Mesenchymal stem cell (in vitro differentiated cells and primary cell): ENCODE data around the gene PRSS57. TPM values are rescaled to one million over a fixed set of nuclear protein-coding genes. Genes with fewer than 3 reads are reported as not detected.

Source experiments
- DNase-seq: peaks from one replicate; pipeline ENCODE4 v3.0.0-alpha.2; 2013
- H2AFZ ChIP-seq: one replicate; pipeline ENCODE4 v1.6.1; 2013; ENCODE audit warnings: low read depth, mild to moderate bottlenecking, control low read depth, inconsistent platforms, low read length, moderate library complexity
- H2AK5ac ChIP-seq: 2 replicates; pipeline ENCODE4 v1.6.1; 2013; ENCODE audit warnings: low read length, moderate library complexity, mild to moderate bottlenecking, inconsistent platforms; ENCODE audit not compliant: severe bottlenecking
- H2BK120ac ChIP-seq: one replicate; pipeline ENCODE4 v1.6.1; 2013; ENCODE audit warnings: low read depth, mild to moderate bottlenecking, inconsistent platforms, low read length, moderate library complexity
- H2BK12ac ChIP-seq, 2 experiments: one replicate each; pipeline ENCODE4 v1.6.1; 2013; ENCODE audit warnings: inconsistent platforms in 2 of 2, low read length in 2 of 2, mild to moderate bottlenecking in 2 of 2, moderate library complexity in 2 of 2, control low read depth in 1 of 2
- H2BK15ac ChIP-seq: one replicate; pipeline ENCODE4 v1.6.1; 2013; ENCODE audit warnings: mild to moderate bottlenecking, low read depth, inconsistent platforms; ENCODE audit not compliant: poor library complexity, severe bottlenecking
- H2BK5ac ChIP-seq: 2 replicates; pipeline ENCODE4 v1.6.1; 2013; ENCODE audit warnings: low read depth, mild to moderate bottlenecking, low read length, control low read depth, inconsistent platforms; ENCODE audit not compliant: poor library complexity, severe bottlenecking
- H3K14ac ChIP-seq, 2 experiments: one replicate each; pipeline ENCODE4 v1.6.1; 2013; ENCODE audit warnings: inconsistent platforms in 2 of 2, low read length in 2 of 2, control low read depth in 1 of 2, mild to moderate bottlenecking in 1 of 2, moderate library complexity in 1 of 2
- H3K18ac ChIP-seq, 2 experiments: one replicate each; pipeline ENCODE4 v1.6.1; 2013; ENCODE audit warnings: inconsistent platforms in 2 of 2, low read length in 2 of 2, control low read depth in 1 of 2, low read depth in 1 of 2, mild to moderate bottlenecking in 1 of 2
- H3K23ac ChIP-seq, 2 experiments: one replicate each; pipeline ENCODE4 v1.6.1; 2013; ENCODE audit warnings: inconsistent platforms in 2 of 2, low read length in 2 of 2, mild to moderate bottlenecking in 2 of 2, moderate library complexity in 2 of 2, control low read depth in 1 of 2
- H3K27ac ChIP-seq: 2 replicates; pipeline ENCODE4 v1.5.1; 2013; ENCODE audit warnings: mild to moderate bottlenecking, moderate library complexity, low read length, control low read depth, inconsistent platforms; ENCODE audit not compliant: poor library complexity, severe bottlenecking
- H3K27me3 ChIP-seq, 2 experiments: 2 replicates each; pipeline versions ENCODE4 v1.6.1 to v1.7.0; 2013; ENCODE audit warnings: low read length in 2 of 2, mild to moderate bottlenecking in 2 of 2, moderate library complexity in 2 of 2, control low read depth in 1 of 2, inconsistent platforms in 1 of 2; ENCODE audit not compliant: control insufficient read depth in 1 of 2, insufficient read depth in 1 of 2
- H3K36me3 ChIP-seq, 2 experiments: 2 replicates each; pipeline versions ENCODE4 v1.6.1 to v1.7.0; 2013; ENCODE audit warnings: low read length in 2 of 2, control low read depth in 1 of 2, inconsistent platforms in 1 of 2, low read depth in 1 of 2, mild to moderate bottlenecking in 1 of 2; ENCODE audit not compliant: insufficient read depth in 2 of 2, control insufficient read depth in 1 of 2
- H3K4ac ChIP-seq, 2 experiments: one replicate each; pipeline ENCODE4 v1.6.1; 2013; ENCODE audit warnings: inconsistent platforms in 2 of 2, low read length in 2 of 2, mild to moderate bottlenecking in 2 of 2, moderate library complexity in 2 of 2, control low read depth in 1 of 2, low read depth in 1 of 2
- H3K4me1 ChIP-seq: 2 replicates; pipeline ENCODE4 v1.6.1; 2013; ENCODE audit warnings: low read depth, low read length, control low read depth; ENCODE audit not compliant: control insufficient read depth, insufficient read depth
- H3K4me2 ChIP-seq: 2 replicates; pipeline ENCODE4 v1.6.1; 2013; ENCODE audit warnings: low read length, mild to moderate bottlenecking, inconsistent platforms; ENCODE audit not compliant: poor library complexity, severe bottlenecking
- H3K4me3 ChIP-seq, 2 experiments: 2 replicates each; pipeline versions ENCODE4 v1.5.1 to v1.7.0; 2013; ENCODE audit warnings: low read length in 2 of 2, mild to moderate bottlenecking in 2 of 2, control low read depth in 1 of 2, low read depth in 1 of 2; ENCODE audit not compliant: insufficient read depth in 1 of 2
- H3K79me1 ChIP-seq: replicated peaks from 2 replicates; pipeline ENCODE4 v1.6.1; 2013; ENCODE audit warnings: mild to moderate bottlenecking, control low read depth, low read length, inconsistent platforms; ENCODE audit not compliant: poor library complexity, severe bottlenecking
- H3K9ac ChIP-seq: 2 replicates; pipeline ENCODE4 v1.7.0; 2013; ENCODE audit warnings: mild to moderate bottlenecking, low read length, moderate library complexity
- H3K9me3 ChIP-seq: 2 replicates; pipeline ENCODE4 v1.7.0; 2013; ENCODE audit warnings: mild to moderate bottlenecking, low read length; ENCODE audit not compliant: control insufficient read depth
- H4K8ac ChIP-seq: one replicate; pipeline ENCODE4 v1.6.1; 2013; ENCODE audit warnings: inconsistent platforms, mild to moderate bottlenecking, low read length, moderate library complexity
- H4K91ac ChIP-seq: one replicate; pipeline ENCODE4 v1.6.1; 2013; ENCODE audit warnings: mild to moderate bottlenecking, low read length, inconsistent platforms
- WGBS: methylation state at CpG from one replicate; pipeline ENCODE4 v1.1.7; 2013; ENCODE audit warnings: mixed read lengths; 5-methylcytosine and 5-hydroxymethylcytosine counted together
- polyA plus RNA-seq, 2 experiments: library from polyadenylated mRNA; stranded (reverse); fragments of 200-250 nt; gene quantifications; one replicate each; pipeline ENCODE4 v1.2.3, GENCODE V29; 2013

The PRSS57 gene
- polyA plus RNA-seq (2013, experiment 1 of 2), result not detected
- 0.04 TPM for polyA plus RNA-seq (2013, experiment 2 of 2)

- H3K14ac ChIP-seq, result no peak within 1 kb of the TSS
- H3K4me3 ChIP-seq, result no peak within 1 kb of the TSS
- peaks cover 0 to 5% of the 10 kb centered on the region in 2 experiments for H3K27me3 ChIP-seq
- H3K4ac ChIP-seq, result no peak within 1 kb of the TSS
- H3K4me2 ChIP-seq, result no peak within 1 kb of the TSS
- H3K9me3 ChIP-seq, result no peaks in the 10 kb centered on the region
- no peak for DNase-seq
- no peak within 1 kb of the TSS for H3K23ac ChIP-seq
- H2BK15ac ChIP-seq, result no peak within 1 kb of the TSS
- H2AK5ac ChIP-seq, result no peak within 1 kb of the TSS
- H3K36me3 ChIP-seq, result no peaks in the 10 kb centered on the region
- H2BK120ac ChIP-seq, result no peak within 1 kb of the TSS
- H4K91ac ChIP-seq, result peak within 1 kb of the TSS; percentile 27
- no peak within 1 kb of the TSS for H3K27ac ChIP-seq
- WGBS, result 81% methylated on average over 29 of the region's 31 CpGs
- H3K79me1 ChIP-seq, result no peaks in the 10 kb centered on the region
- H3K4me1 ChIP-seq, result no peaks in the 10 kb centered on the region
- H3K18ac ChIP-seq, result no peak within 1 kb of the TSS
- H4K8ac ChIP-seq, result no peak within 1 kb of the TSS
- H2BK12ac ChIP-seq, result no peak within 1 kb of the TSS
- no peak within 1 kb of the TSS for H3K9ac ChIP-seq
- H2AFZ ChIP-seq, result no peak within 1 kb of the TSS
- H2BK5ac ChIP-seq, result no peak within 1 kb of the TSS
Observed at GRCh38 chr19:695352-695949, at the start of gene PRSS57. Gene PRSS57, minus strand, starts transcription at chr19:695452. Its CDS starts 22 bp downstream, at chr19:695430.

- Histone ChIP-seq H3K4me2 (no peak overlapping the region), H2AK5ac (no peak overlapping the region), H3K14ac (no peak overlapping the region), H2AFZ (no peak overlapping the region), H3K36me3 (peaks cover 14 to 50% of the 10 kb centered on the region in 2 experiments), H3K9ac (no peak overlapping the region), H4K91ac (no peak overlapping the region), H3K4me1 (peaks cover 5% of the 10 kb centered on the region), H2BK120ac (no peak overlapping the region), H3K9me3 (peaks cover 16% of the 10 kb centered on the region), H3K27me3 (no peaks in the 10 kb centered on the region), H4K8ac (no peak overlapping the region), H3K79me1 (no peaks in the 10 kb centered on the region), H2BK5ac (no peak overlapping the region), H3K23ac (no peak overlapping the region), H3K4ac (no peak overlapping the region), H2BK15ac (no peak overlapping the region), H2BK12ac (no peak overlapping the region), H3K27ac (no peak overlapping the region), H3K4me3 (no peak overlapping the region), H3K18ac (no peak overlapping the region)
- WGBS, result 86% methylated on average over 13 of the region's 13 CpGs
- DNase-seq, result no peak
Observed at GRCh38 chr19:743168-743687, 48.0 kb upstream of the PRSS57 start.

DNA sequence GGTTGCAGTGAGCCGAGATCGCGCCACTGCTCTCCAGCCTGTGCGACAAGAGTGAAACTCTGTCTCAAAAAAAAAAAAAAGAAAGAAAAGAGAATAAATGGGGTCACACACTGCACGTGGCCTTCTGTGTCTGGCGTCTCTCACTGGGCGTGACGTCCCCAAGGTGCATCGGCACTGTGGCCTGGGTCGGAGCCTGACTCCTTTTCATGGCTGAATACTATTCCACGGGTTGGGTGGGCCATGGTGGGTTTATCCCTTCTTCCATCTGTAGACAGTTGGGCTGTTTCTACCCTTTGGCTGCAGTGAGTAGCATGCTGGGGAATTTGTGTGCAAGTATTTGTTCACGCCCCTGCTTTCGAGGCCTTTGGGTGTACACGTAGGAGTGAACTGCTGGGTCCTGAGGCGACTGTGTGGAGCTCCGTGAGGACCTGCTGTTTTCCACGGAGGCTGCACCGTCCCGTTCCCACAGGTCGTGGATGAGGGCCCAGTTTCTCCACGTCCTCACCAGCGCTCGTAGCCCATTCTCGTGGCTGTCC is 47.4 kb upstream of the PRSS57 start:
- H4K91ac ChIP-seq, result no peak overlapping the region
- H3K79me1 ChIP-seq, result no peaks in the 10 kb centered on the region
- no peak overlapping the region for H3K27ac ChIP-seq
- H3K9ac ChIP-seq, result no peak overlapping the region
- no peak overlapping the region for H3K14ac ChIP-seq
- H2BK12ac ChIP-seq, result no peak overlapping the region
- no peaks in the 10 kb centered on the region for H3K27me3 ChIP-seq
- no peak overlapping the region for H3K23ac ChIP-seq
- no peak overlapping the region for H2BK15ac ChIP-seq
- H2AFZ ChIP-seq, result no peak overlapping the region
- no peak overlapping the region for H2BK5ac ChIP-seq
- H3K4me1 ChIP-seq, result peaks cover 8% of the 10 kb centered on the region
- peaks cover 9% of the 10 kb centered on the region for H3K9me3 ChIP-seq
- no peak overlapping the region for H2BK120ac ChIP-seq
- H3K4me3 ChIP-seq, result no peak overlapping the region
- WGBS, result 96% methylated on average over 24 of the region's 24 CpGs
- H3K18ac ChIP-seq, result no peak overlapping the region
- H3K4ac ChIP-seq, result no peak overlapping the region
- no peak overlapping the region for H3K4me2 ChIP-seq
- DNase-seq, result no peak
- peaks cover 9 to 46% of the 10 kb centered on the region in 2 experiments for H3K36me3 ChIP-seq
- H4K8ac ChIP-seq, result no peak overlapping the region
- no peak overlapping the region for H2AK5ac ChIP-seq

DNA sequence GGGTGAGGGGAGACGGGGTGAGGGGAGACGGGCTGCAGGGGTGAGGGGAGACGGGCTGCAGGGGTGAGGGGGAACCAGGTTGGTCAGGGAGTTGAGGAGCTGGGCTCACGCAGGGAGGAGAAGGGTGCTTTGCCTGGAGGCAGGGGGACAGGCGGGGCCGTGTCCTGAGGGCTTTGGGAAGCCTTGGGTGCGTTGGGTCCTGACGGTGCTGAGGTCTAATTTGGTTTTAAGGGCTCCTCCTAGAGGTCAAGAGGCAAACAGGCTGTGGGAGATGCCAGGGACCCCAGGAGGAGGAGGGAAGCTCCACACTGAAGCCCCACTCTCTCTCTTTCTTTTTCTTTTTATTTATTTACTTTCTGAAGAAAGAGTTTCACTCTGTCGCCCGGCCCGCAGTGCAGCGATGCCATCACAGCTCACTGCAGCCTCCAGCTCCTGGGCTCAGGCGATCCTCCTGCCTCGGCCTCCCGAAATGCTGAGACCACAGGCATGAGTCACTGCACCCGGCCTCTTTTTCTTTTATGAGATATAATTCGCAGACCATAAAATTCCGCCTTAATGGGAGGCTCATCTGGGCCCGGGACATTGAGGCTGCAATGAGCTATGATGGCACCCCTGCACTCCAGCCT is 46.4 kb upstream of the PRSS57 start:
- Histone ChIP-seq H3K14ac (no peak overlapping the region), H3K36me3 (peaks cover 8 to 44% of the 10 kb centered on the region in 2 experiments), H3K4me1 (peaks cover 10% of the 10 kb centered on the region), H2AK5ac (no peak overlapping the region), H2AFZ (no peak overlapping the region), H3K18ac (no peak overlapping the region), H2BK15ac (no peak overlapping the region), H3K9ac (no peak overlapping the region), H3K27me3 (no peaks in the 10 kb centered on the region), H3K4me2 (no peak overlapping the region), H3K27ac (no peak overlapping the region), H3K9me3 (peaks cover 7% of the 10 kb centered on the region), H4K8ac (no peak overlapping the region), H3K4me3 (no peak overlapping the region), H2BK12ac (peak overlapping the region in 1 of 2 experiments; percentile 23), H3K23ac (no peak overlapping the region), H2BK5ac (no peak overlapping the region), H2BK120ac (no peak overlapping the region), H3K4ac (no peak overlapping the region), H3K79me1 (no peaks in the 10 kb centered on the region), H4K91ac (no peak overlapping the region)
- DNase-seq, result no peak
- WGBS, result 88% methylated on average over 13 of the region's 19 CpGs
